DOHH2 (cell line): ENCODE measurements around the gene CDH6.

ENCODE experiments used
- H3F3A ChIP-seq: fragments of 200-600 bp; sonication (generic), shearing (Covaris generic); 2 replicates; pipeline ENCODE4 v1.6.0; 2016; ENCODE audit warnings: antibody characterized with exemption, mild to moderate bottlenecking; ENCODE audit not compliant: control insufficient read depth, insufficient read depth
- H3K27ac ChIP-seq: fragments of 200-600 bp; sonication (generic); 2 replicates; pipeline ENCODE4 v1.5.1; 2014; ENCODE audit warnings: low read depth, mild to moderate bottlenecking, low read length, moderate library complexity
- H3K27me3 ChIP-seq: fragments of 200-600 bp; sonication (generic); 2 replicates; pipeline ENCODE4 v1.6.1; 2014; ENCODE audit warnings: mild to moderate bottlenecking, low read length, mixed read lengths; ENCODE audit not compliant: control insufficient read depth
- H3K36me3 ChIP-seq: fragments of 200-600 bp; sonication (generic); 2 replicates; pipeline ENCODE4 v1.6.1; 2014; ENCODE audit warnings: mild to moderate bottlenecking, low read length, moderate library complexity, mixed read lengths; ENCODE audit not compliant: control insufficient read depth
- H3K4me1 ChIP-seq: fragments of 200-600 bp; sonication (generic); 2 replicates; pipeline ENCODE4 v1.6.1; 2014; ENCODE audit warnings: mild to moderate bottlenecking, low read length, mixed read lengths; ENCODE audit not compliant: control insufficient read depth
- H3K4me2 ChIP-seq: fragments of 200-600 bp; sonication (generic); 2 replicates; pipeline ENCODE4 v1.6.0; 2014; ENCODE audit warnings: mild to moderate bottlenecking, low read length, moderate library complexity
- H3K4me3 ChIP-seq: fragments of 200-600 bp; sonication (generic); 2 replicates; pipeline ENCODE4 v1.5.1; 2014; ENCODE audit warnings: mild to moderate bottlenecking, low read length, mixed read lengths
- H3K79me2 ChIP-seq: fragments of 200-600 bp; sonication (generic); 2 replicates; pipeline ENCODE4 v1.6.1; 2014; ENCODE audit warnings: mild to moderate bottlenecking, low read length, mixed read lengths; ENCODE audit not compliant: control insufficient read depth
- H3K9me2 ChIP-seq: fragments of 200-600 bp; sonication (generic); replicated peaks from 2 replicates; pipeline ENCODE4 v1.6.1; 2014; ENCODE audit warnings: mild to moderate bottlenecking, low read length, mixed read lengths; ENCODE audit not compliant: control insufficient read depth
- H3K9me3 ChIP-seq: fragments of 200-600 bp; sonication (generic); 2 replicates; pipeline ENCODE4 v1.6.1; 2014; ENCODE audit warnings: antibody characterized with exemption, low read length, mixed read lengths; ENCODE audit not compliant: control insufficient read depth, insufficient read depth
- H4K20me1 ChIP-seq: fragments of 200-600 bp; sonication (generic); 2 replicates; pipeline ENCODE4 v1.6.0; 2014; ENCODE audit warnings: low read depth, mild to moderate bottlenecking, antibody characterized with exemption, low read length, moderate library complexity; ENCODE audit not compliant: control insufficient read depth, insufficient read depth
- EZH2phosphoT487 ChIP-seq: fragments of 200-600 bp; sonication (generic); IDR thresholded peaks from 2 replicates; pipeline ENCODE4 v1.6.1; 2017; ENCODE audit warnings: borderline replicate concordance, mild to moderate bottlenecking, antibody characterized with exemption, low read length, moderate library complexity, mixed read lengths
- TF ChIP-seq, protein P1 (sequence below): fragments of 200-600 bp; sonication (generic); IDR thresholded peaks from one replicate; pipeline ENCODE4 v1.5.1; 2014; ENCODE audit warnings: antibody characterized with exemption, mild to moderate bottlenecking, low read depth, low read length; ENCODE audit not compliant: poor library complexity, severe bottlenecking

The CDH6 gene

GRCh38 chr5:31192442-31192841 lies 1.0 kb upstream of the CDH6 start:
- Histone ChIP-seq H3K4me1 (no peaks in the 10 kb centered on the region), H3K9me3 (no peaks in the 10 kb centered on the region), H3K4me2 (no peak overlapping the region), H3K27me3 (no peaks in the 10 kb centered on the region), H3K9me2 (no peaks in the 10 kb centered on the region), H3K79me2 (no peaks in the 10 kb centered on the region), H4K20me1 (no peaks in the 10 kb centered on the region), H3K4me3 (no peak overlapping the region), H3K27ac (no peak overlapping the region), H3F3A (no peaks in the 10 kb centered on the region), H3K36me3 (no peaks in the 10 kb centered on the region)
- no peak for TF ChIP-seq EZH2phosphoT487
- TF ChIP-seq, protein P1, sequence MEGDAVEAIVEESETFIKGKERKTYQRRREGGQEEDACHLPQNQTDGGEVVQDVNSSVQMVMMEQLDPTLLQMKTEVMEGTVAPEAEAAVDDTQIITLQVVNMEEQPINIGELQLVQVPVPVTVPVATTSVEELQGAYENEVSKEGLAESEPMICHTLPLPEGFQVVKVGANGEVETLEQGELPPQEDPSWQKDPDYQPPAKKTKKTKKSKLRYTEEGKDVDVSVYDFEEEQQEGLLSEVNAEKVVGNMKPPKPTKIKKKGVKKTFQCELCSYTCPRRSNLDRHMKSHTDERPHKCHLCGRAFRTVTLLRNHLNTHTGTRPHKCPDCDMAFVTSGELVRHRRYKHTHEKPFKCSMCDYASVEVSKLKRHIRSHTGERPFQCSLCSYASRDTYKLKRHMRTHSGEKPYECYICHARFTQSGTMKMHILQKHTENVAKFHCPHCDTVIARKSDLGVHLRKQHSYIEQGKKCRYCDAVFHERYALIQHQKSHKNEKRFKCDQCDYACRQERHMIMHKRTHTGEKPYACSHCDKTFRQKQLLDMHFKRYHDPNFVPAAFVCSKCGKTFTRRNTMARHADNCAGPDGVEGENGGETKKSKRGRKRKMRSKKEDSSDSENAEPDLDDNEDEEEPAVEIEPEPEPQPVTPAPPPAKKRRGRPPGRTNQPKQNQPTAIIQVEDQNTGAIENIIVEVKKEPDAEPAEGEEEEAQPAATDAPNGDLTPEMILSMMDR, result no peak

DNA sequence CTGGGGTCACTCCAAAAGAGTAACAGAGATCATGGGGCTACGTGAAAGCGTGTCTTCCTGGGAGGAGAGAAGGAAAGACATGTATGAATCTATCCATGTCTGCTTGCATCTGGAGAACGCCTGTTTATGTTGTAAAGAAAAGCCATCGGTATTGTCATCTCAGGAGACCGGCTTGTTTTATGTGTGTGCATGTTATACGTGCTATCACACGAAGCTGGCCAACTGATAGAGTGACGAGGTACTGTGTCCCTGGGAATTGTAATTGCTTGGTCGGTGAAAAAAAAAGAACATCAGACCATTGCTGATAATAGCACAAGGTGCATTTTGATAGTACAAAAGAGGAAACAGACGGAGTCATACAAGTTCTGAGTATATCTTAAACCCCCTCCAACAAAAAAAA lies 370 bp upstream of the CDH6 start:
- no peaks in the 10 kb centered on the region for H3F3A ChIP-seq
- no peaks in the 10 kb centered on the region for H3K79me2 ChIP-seq
- H3K9me3 ChIP-seq, result no peaks in the 10 kb centered on the region
- no peak overlapping the region for H3K4me3 ChIP-seq
- H3K4me2 ChIP-seq, result no peak overlapping the region
- no peaks in the 10 kb centered on the region for H3K36me3 ChIP-seq
- H3K27me3 ChIP-seq, result no peaks in the 10 kb centered on the region
- no peaks in the 10 kb centered on the region for H3K9me2 ChIP-seq
- no peak for TF ChIP-seq EZH2phosphoT487
- TF ChIP-seq, protein P1, result no peak
- no peaks in the 10 kb centered on the region for H3K4me1 ChIP-seq
- H4K20me1 ChIP-seq, result no peaks in the 10 kb centered on the region
- no peak overlapping the region for H3K27ac ChIP-seq

- Histone ChIP-seq H3K27me3 (no peaks in the 10 kb centered on the region), H3K27ac (no peak overlapping the region), H3K36me3 (no peaks in the 10 kb centered on the region), H3K9me3 (no peaks in the 10 kb centered on the region), H3F3A (no peaks in the 10 kb centered on the region), H4K20me1 (no peaks in the 10 kb centered on the region), H3K4me1 (no peaks in the 10 kb centered on the region), H3K4me2 (no peak overlapping the region), H3K79me2 (no peaks in the 10 kb centered on the region), H3K4me3 (no peak overlapping the region), H3K9me2 (no peaks in the 10 kb centered on the region)
- TF ChIP-seq, protein P1, result no peak
- TF ChIP-seq EZH2phosphoT487, result no peak
Observed at GRCh38 chr5:31194468-31194813, 955 bp downstream of the CDH6 start.

DNA sequence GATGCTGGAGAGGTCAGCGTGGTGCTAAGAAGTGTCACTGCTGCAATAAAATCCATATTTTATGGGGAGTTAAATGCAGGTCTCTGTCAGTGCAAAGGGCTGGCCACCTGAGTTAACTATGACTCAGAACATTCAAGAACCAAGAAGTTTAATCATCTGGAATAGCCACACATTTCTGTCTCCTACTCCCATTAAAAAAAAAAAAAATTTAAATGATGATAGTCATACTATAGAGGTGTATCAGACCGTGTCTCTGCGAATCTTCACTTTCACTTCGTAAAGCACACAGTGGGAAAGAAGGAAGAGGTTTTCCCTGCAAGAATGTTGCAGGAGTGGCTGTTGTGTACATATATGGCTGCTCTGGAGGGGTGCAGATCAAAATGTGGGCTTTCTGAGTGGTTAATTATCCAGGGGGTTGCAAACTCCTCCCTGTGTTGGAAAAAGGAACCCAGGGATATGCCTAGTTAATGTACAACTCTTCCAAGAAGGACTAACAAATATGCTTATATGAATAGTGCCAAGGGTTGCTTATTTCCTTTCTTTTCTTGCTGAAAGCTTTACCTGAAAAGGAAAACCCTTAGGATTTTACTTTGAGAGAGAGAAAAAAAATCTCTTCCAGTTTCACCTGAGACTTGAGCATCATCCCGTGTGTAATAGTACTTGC lies 1.5 kb downstream of the CDH6 start:
- no peak overlapping the region for H3K4me3 ChIP-seq
- H3K27me3 ChIP-seq, result no peaks in the 10 kb centered on the region
- H3K9me2 ChIP-seq, result no peaks in the 10 kb centered on the region
- H3K79me2 ChIP-seq, result no peaks in the 10 kb centered on the region
- TF ChIP-seq, protein P1, result no peak
- TF ChIP-seq EZH2phosphoT487, result no peak
- no peaks in the 10 kb centered on the region for H3F3A ChIP-seq
- H4K20me1 ChIP-seq, result no peaks in the 10 kb centered on the region
- H3K27ac ChIP-seq, result no peak overlapping the region
- H3K36me3 ChIP-seq, result no peaks in the 10 kb centered on the region
- H3K9me3 ChIP-seq, result no peaks in the 10 kb centered on the region
- H3K4me1 ChIP-seq, result no peaks in the 10 kb centered on the region
- H3K4me2 ChIP-seq, result no peak overlapping the region
